Measurements from ENCODE around the gene KCNIP3.

The KCNIP3 gene

GRCh38 chr2:95294579-95295250, 2.4 kb upstream of the KCNIP3 start:
- no peak for DNase-seq (ENCODE audit: low read depth in 2 of 3, low spot score in 1 of 3)

GRCh38 chr2:95295376-95295775, 1.8 kb upstream of the KCNIP3 start:
- DNase-seq (ENCODE audit: low read depth in 2 of 3, low spot score in 1 of 3): no peak

DNA sequence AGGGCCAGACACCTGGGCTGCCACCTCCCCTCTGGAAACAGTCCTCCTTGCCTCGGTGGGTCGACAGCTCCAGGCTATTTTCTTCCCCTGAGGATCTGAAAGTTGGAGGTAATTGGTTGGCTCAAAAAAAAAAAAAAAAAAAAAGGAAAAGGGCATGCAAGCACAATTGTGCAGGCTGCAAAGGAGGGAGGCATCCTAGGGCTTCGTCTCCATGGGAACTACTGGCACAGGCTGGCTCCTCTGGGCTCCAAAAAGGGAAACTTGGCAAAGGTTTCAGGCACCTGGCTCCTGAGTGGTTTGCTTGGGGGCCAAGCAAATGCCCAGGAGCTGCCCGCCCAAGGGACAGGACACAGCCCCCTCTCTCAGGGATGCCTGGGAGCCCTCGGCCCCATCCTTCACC, 1.1 kb upstream of the KCNIP3 start:
- no peak for DNase-seq (ENCODE audit: low read depth in 2 of 3, low spot score in 1 of 3)

GRCh38 chr2:95297639-95298395, 670 bp downstream of the KCNIP3 start:
- no peak for DNase-seq (ENCODE audit: low read depth in 2 of 3, low spot score in 1 of 3)

- DNase-seq (ENCODE audit: low read depth in 2 of 3, low spot score in 1 of 3): no peak
Observed at GRCh38 chr2:95298486-95299111, 1.5 kb downstream of the KCNIP3 start.

DNA sequence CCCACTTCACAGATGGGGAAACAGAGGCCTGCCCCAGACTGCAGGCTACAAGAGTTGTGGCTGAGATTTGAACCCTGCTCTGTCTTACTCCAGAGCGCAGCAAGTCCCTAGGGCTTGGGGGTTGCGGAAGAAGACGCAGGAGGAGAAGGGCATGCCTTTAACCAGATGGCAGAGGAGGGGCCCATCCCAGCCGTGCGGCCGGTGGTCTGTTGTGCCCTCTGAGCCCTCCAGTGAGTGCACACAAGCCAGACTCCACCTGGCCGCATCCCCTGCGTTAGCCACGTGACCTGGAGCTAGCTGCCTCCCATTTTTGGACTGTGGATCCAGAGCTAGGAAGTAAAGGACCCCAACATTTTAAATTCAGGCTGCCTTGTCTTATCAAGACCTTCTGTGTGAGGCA, 2.8 kb downstream of the KCNIP3 start:
- no peak for DNase-seq (ENCODE audit: low read depth in 2 of 3, low spot score in 1 of 3)

DNA sequence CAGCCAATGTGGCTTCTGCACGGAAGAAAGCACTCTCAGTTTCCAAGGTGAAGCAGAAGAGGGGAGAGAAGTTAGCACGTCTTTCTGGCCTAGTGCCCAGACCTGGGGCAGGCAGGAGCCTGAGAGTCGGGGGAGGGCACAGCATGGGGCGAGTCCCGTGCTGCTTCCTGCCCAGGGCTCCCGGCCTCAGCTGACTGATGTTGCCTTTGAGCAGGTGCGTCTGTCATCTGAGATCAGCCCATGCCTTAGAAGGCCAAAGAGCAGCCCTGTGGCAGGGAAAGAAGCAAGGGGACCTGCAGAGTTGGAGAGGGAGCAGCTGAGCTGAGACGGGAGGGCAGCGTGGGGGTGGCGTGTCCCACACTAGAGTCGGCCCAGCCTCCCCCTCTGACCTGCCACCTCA, 3.3 kb downstream of the KCNIP3 start:
- DNase-seq (ENCODE audit: low read depth in 2 of 3, low spot score in 1 of 3): no peak

DNA sequence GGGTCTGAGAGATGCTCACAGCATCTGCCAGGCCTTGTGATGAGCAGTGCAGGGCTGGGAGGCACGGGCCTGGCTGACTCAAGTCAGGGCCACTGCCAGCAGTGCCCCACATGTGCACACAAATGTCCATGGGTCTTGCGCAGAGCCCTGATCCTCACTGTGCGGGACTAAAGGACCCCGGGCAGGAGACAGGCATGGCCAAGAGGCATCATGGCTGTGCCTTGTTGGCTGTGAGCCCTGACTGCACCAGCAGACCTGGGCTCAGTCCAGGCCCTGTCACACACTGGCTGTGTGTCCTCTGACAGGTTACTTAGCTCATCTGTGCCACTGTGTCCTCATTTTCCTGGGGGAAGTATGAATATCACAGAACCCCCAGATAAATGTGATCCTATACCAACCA, 4.0 kb downstream of the KCNIP3 start:
- no peak for DNase-seq (ENCODE audit: low read depth in 2 of 3, low spot score in 1 of 3)

DNA sequence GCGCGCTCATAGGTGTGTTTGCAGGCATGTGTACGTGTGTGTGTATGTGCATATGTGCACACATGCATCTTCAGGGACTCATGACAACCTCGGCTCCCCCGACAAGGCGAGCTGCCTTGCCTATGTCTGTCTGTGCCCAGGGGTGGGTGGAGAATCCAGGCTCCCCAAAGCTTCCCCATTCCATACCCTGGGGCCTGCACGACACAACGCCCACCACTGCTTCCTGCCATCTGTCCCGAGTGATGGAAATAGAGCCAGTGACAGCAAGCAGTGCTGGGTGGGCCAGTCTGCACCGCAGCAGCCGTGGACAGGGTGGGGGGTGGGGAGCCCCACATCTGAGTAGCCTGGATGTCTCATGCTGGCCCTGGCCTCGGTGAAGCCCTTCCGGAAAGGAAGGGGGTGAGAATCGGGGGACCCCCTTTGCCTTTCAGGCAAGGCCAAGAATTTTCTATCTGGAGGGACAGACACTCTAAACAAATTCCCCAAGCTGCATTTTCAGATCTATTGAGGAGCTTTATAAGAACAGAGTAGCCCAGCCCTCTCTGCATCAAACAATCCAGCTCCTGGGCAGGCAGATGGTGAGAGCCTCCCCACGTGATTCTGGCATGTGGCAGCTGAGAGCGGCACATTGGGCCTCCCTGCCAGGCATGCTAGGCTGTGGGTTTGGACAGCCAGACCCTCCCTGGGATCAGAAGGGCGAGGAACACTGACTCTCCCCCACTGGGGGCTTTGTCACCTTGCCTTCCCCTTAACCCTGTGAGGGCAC, 4.9 kb downstream of the KCNIP3 start:
- no peak for DNase-seq (ENCODE audit: low read depth in 2 of 3, low spot score in 1 of 3)

DNA sequence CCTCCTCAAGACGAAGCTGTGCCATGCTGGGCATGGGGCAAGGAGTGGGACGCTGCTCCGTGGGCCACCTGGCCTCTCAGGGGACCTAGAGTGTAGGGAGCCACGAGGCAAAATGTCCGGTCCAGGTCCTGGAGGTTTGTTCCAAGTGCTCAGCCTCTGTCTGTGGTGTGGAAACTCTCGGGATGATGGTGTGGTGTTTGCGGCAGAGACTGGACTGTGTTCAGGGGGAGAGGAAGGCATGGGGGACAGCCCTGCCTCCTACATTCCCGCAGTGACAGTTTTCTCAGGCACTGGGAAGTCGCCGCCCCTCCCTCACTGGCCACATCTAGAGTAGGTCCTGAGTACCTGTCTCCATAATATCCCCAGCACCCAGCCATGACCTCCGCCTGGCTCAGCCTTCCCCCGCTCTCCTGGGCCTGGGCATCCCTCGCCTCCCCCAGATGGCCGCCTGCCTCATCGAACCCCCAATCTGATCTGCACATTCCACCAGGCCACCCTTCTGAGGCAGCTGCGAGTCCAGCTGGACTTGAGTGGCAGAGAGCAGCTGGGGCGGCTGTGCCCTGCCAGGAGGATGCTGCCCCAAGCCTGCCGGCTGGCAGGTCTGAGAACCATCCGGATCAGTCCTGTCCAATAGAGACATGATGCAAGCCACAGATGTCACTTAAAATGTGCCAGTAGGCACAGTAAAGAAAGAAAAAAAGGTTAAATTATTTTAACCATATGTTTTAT, 6.2 kb downstream of the KCNIP3 start:
- DNase-seq (ENCODE audit: low read depth in 2 of 3, low spot score in 1 of 3): no peak

DNA sequence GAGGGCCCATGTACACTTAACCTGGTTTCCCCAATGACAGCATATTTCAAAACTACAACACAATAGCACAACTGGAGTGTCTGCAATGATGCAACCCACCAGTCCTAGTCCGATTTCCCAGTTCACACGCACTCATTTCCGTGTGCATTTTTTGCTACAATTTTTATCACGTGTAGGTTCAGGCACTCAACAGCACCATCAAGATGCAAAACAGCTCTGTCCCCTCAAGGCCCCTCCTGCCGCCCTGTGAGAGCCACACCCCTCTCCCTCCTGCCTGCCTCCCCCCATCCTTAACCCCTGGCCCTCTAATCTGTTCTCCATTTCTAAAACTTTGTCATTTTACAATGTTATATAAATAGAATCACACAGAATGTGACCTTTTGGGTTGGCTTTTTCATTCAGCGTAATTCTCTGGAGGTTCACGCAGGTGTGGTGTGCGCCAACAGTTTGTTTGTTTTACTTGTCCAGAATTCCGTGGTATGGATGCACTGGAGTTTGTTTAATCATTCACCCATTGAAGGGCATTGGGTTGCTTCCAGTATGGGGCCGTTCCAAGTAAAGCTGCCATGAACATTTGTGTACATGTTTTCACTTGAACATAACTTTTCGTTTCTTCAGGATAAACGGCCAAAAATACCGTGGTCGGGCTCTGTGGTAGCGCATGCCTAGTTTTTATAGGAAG, 8.4 kb downstream of the KCNIP3 start:
- DNase-seq (ENCODE audit: low read depth in 2 of 3, low spot score in 1 of 3): no peak

GRCh38 chr2:95306336-95306895, 9.3 kb downstream of the KCNIP3 start:
- no peak for DNase-seq (ENCODE audit: low read depth in 2 of 3, low spot score in 1 of 3)

DNA sequence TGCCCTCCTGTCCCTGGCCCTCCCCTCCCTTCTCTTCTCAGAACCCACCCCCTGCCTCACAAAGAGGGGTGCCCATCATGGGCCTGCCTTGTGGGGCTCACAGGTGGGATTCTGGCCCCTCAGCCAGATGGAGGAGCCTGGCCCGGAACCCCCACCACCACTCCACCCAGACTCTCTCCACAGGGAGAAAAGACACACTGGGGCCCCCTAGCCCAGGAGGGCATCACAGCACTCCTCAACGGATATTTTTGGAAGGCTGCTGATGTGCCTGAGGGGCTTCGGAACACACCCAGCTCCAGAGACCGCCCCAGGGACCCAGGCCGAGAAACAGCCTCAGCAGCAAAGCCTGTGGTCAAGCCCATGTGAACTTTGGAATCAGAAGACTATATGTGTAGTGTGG, 9.9 kb downstream of the KCNIP3 start:
- DNase-seq (ENCODE audit: low read depth in 2 of 3, low spot score in 1 of 3): no peak

GRCh38 chr2:95307878-95308277, 10.7 kb downstream of the KCNIP3 start:
- DNase-seq (ENCODE audit: low read depth in 2 of 3, low spot score in 1 of 3): no peak

DNA sequence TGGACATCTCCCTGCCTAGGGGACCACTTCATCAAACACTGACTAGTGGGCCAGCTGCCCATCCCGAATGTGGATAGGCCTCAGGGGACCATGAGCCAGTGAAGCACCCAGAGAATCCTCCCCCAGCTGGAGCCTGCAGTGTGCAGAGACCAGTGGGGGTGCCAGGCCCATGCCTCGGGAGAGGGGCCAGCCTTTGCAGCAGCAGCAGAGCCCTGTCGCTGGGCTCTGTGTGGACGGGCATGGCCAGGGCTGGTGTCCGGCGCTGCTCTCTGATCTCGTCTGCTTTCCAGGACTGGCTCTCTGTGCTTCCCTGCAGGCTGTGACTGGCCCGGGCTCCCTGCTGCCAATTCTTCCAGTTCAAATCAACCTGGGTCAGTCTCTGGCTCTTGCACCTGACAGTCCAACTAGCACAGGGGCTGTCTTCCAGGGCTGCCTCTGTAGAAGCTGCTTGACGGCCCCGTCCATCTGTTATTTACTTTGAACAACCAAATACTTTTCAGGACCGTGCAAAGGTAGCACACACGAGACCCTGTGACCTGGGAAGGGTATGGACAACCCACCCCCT, 11.4 kb downstream of the KCNIP3 start:
- no peak for DNase-seq (ENCODE audit: low read depth in 2 of 3, low spot score in 1 of 3)

DNA sequence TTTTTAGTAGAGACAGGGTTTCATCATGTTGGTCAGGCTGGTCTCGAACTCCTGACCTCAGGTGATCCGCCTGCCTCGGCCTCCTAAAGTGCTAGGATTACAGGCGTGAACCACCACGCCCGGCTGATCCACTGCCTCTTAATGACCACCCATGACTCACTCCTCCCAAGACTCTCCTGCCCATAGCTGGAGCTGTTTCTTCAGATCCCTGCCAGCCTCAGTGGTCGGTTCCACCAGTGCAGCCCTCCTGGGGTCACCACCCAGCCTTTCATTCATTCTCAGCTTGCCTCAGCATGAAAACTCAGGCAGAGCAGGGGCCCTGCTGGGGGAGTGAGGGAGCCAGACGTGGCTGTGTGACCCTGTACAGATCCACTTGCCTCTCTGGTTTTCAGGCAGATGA, 12.5 kb downstream of the KCNIP3 start:
- DNase-seq (ENCODE audit: low read depth in 2 of 3, low spot score in 1 of 3): no peak

DNA sequence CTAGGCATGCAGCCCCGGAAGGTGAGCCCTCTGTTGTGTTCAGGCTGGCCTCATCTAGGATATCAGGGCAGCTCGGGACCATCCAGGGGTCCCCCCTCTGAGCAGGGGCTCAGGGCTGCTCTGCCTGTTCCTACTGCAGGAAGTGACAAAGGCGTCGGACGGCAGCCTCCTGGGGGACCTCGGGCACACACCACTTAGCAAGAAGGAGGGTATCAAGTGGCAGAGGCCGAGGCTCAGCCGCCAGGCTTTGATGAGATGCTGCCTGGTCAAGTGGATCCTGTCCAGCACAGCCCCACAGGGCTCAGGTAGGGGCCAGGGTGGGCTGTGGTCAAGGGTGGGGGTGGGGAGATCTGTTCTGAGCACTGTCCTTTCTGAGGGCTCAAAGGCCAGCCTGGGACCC, 13.1 kb downstream of the KCNIP3 start:
- DNase-seq (ENCODE audit: low read depth in 2 of 3, low spot score in 1 of 3): no peak

DNA sequence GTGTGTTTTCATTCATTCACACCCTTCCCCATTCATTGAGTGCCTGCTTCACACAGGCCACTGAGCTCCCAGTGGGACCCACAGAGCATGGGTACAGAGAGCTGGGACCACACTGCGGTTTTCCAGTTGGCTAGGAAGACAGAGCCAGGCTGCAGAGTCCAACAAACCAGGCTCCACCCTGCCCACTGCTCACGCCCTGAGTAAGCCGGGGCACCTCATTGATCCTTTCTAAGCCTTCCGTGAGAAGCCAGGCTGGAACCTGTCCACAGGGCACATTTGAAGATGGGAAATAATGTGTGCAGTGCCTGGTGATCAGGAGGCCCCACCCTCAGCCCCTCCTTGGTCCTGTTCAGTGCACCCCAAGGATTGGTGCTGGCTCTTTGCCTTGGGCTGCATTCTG, 13.5 kb downstream of the KCNIP3 start:
- no peak for DNase-seq (ENCODE audit: low read depth in 2 of 3, low spot score in 1 of 3)

GRCh38 chr2:95311815-95312542, 14.8 kb downstream of the KCNIP3 start:
- DNase-seq (ENCODE audit: low read depth in 2 of 3, low spot score in 1 of 3): no peak

All from stimulated activated CD4-positive, alpha-beta T cell treated with anti-CD3 and anti-CD28 coated beads, Interleukin-12 subunit alpha, Interleukin-12 subunit beta, amount 100 ng/mL, for 48 hours (primary cell).